Retinal pigment epithelial cell (primary cell): ENCODE measurements around the gene CPM.
A peak's percentile ranks its signal among the peaks of the same experiment; 100 is the strongest.

ENCODE experiments used
- DNase-seq: peaks from one replicate; pipeline ENCODE4 v3.0.0-alpha.2; 2010; ENCODE audit warnings: low read depth
- H3K4me3 ChIP-seq: 2 replicates; pipeline ENCODE4 v1.5.1; 2011; ENCODE audit warnings: mild to moderate bottlenecking, low read length, control low read depth, moderate library complexity
- CTCF ChIP-seq: conservative IDR thresholded peaks from 2 replicates; pipeline ENCODE4 v1.5.1; 2011; ENCODE audit warnings: low read depth, low read length, control low read depth, inconsistent platforms

The CPM gene

GRCh38 chr12:68976395-68976841 lies 43.4 kb upstream of the CPM start:
- TF ChIP-seq CTCF = no peak
- no peak for DNase-seq
- no peak overlapping the region for H3K4me3 ChIP-seq

DNA sequence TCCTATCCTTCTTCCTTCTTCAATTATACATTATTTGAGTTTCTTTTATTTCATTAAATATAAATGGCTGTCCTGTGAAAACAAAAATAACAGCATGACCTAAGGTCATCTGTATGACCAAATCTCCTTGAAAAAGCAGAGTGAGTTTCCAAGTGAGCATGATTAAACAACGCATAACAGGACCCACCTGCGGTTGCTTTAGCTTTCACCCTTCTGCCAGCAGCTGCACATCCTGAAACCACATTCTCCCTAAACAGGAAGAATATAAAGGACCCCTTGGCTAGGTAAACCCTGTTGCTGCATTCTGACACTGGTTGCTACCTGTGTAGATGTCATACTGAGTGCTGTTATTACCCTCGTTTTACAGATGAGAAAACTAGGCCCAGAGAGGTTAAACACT lies 42.8 kb upstream of the CPM start:
- DNase-seq = no peak
- no peak overlapping the region for H3K4me3 ChIP-seq
- TF ChIP-seq CTCF = no peak

DNA sequence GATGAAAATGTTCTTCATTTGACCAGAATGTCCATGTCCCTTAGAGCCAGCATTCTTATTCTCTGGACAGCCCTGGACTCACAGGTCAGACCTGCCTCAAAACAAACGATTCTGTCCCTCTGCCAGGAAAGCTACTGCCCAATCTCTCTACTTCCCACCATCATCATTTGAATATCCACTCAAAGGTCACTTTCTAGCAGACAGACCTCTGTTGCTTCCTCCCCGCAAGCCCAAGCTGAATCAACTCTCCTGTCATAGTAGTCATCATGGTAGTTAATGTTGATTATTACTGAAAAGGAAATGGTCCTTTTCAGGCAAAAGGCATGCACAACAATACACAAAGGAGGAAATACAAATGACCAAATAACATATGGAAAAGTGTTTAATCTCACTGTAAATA lies 39.6 kb upstream of the CPM start:
- no peak for DNase-seq
- no peak overlapping the region for H3K4me3 ChIP-seq
- TF ChIP-seq CTCF = no peak

- peak; percentile 42 for DNase-seq
- no peak for TF ChIP-seq CTCF
- no peak overlapping the region for H3K4me3 ChIP-seq
Observed at GRCh38 chr12:68971404-68971803, 38.4 kb upstream of the CPM start.

DNA sequence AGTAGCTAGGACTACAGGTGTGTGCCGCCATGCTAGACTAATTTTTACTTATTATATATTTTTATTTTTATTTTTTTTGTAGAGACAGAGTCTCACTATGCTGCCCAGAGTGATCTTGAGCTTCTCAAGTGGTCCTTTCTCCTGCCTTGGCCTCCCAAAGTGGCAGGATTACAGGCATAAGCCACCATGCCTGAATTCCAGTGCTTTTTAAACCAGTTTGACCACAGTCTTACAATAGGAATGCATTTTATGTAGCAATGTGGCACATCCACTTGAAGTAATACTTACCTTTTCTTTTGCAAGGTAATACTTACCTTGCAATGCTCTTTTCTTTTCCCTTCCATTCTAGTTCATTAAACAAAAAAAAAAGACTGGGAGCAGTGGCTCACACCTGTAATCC lies 38.0 kb upstream of the CPM start:
- DNase-seq = no peak
- no peak overlapping the region for H3K4me3 ChIP-seq
- TF ChIP-seq CTCF = no peak

- H3K4me3 ChIP-seq = no peak overlapping the region
- DNase-seq = no peak
- TF ChIP-seq CTCF = no peak
Observed at GRCh38 chr12:68970306-68970705, 37.3 kb upstream of the CPM start.

DNA sequence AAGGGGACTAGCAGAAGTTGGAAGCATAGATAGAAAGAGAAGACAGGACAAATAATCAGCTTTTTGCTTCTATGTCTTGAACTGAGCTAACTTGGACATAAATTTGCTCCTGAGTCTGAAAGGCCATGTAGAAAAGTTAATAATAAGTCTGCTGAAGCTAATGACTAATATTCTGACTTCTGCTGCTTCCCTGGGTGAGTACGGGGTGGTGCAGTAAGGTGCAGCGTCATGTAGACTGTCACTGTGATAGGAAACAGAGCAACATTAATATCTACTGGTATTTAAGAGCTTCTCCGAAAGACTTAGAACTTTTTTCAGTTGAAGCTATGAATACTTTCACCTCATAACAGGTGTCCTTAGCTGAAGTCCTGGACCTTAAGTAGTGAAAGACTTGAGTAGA lies 34.1 kb upstream of the CPM start:
- TF ChIP-seq CTCF = no peak
- H3K4me3 ChIP-seq = no peak overlapping the region
- DNase-seq = no peak
